Body of pancreas (tissue), 4 donors: ENCODE measurements around the gene HSF2. TPM values are rescaled to one million over a fixed set of nuclear protein-coding genes. Genes with fewer than 3 reads are reported as not detected.

ENCODE experiments used
- ATAC-seq: fragments of 150-250 bp; one replicate; pipeline ENCODE4 v1.9.1; 2016
- DNase-seq, 4 donors: peaks; one replicate each; pipeline ENCODE4 v3.0.0-alpha.2; 2019
- H3K27ac ChIP-seq, 4 donors: fragments of 200-600 bp; sonication (generic); 1 replicate in 3 of 4; 2 replicates in 1 of 4; pipeline versions ENCODE4 v1.5.1 to v1.6.1; 2016 to 2019; ENCODE audit warnings: mild to moderate bottlenecking in 1 of 4, mixed read lengths in 1 of 4, moderate library complexity in 1 of 4
- H3K27me3 ChIP-seq, 2 donors: fragments of 200-600 bp; sonication (generic); one replicate each; pipeline ENCODE4 v1.6.0; 2016; ENCODE audit warnings: mild to moderate bottlenecking in 1 of 2
- H3K36me3 ChIP-seq, 2 donors: fragments of 200-600 bp; sonication (generic); replicated peaks in 1 of 2; 2 replicates each; pipeline ENCODE4 v1.5.1; 2016; ENCODE audit warnings: low read depth in 2 of 2; ENCODE audit not compliant: insufficient read depth in 1 of 2
- H3K4me1 ChIP-seq: fragments of 200-600 bp; sonication (generic); one replicate; pipeline ENCODE4 v1.6.0; 2016
- H3K4me3 ChIP-seq, 2 donors: fragments of 200-600 bp; sonication (generic); 1 replicate in 1 of 2; 2 replicates in 1 of 2; pipeline ENCODE4 v1.5.1; 2016 to 2019
- H3K9me3 ChIP-seq, 3 donors: fragments of 200-600 bp; sonication (generic); 1 replicate in 2 of 3; 2 replicates in 1 of 3; pipeline ENCODE4 v1.5.1; 2016
- CTCF ChIP-seq, 7 experiments: fragments of 450-650 bp in 4 of 7; fragments of 200-600 bp in 3 of 7; sonication (generic) in 3 of 7; IDR thresholded peaks; one replicate each; pipeline ENCODE4 v1.5.1; 2016 to 2019; ENCODE audit warnings: antibody characterized with exemption in 7 of 7
- POLR2A ChIP-seq, 3 donors: fragments of 450-650 bp; IDR thresholded peaks; one replicate each; pipeline ENCODE4 v1.6.1; 2016; ENCODE audit warnings: antibody characterized with exemption in 3 of 3, mild to moderate bottlenecking in 2 of 3
- WGBS, 2 donors: methylation state at CpG; one replicate each; pipeline ENCODE4 v1.1.5; 2017; 5-methylcytosine and 5-hydroxymethylcytosine counted together
- intact Hi-C: fragments of 100-400 bp; cut with DNase I; formaldehyde crosslinking; loops from one replicate; pipeline ENCODE4 v1.15.1; 2023
- total RNA-seq, 2 donors: library from RNA; depleted of rRNA; stranded (reverse); fragments of >200 nt; gene quantifications; one replicate each; pipeline ENCODE4 v1.1.0, GENCODE V29; 2016

Gene HSF2
- total RNA-seq, 2 donors from 2014 or later = 3.3 to 7.8 TPM

- Histone ChIP-seq H3K4me3 (no peak overlapping the region), H3K27me3 (no peaks in the 10 kb centered on the region), H3K36me3 (peaks cover 0 to 6% of the 10 kb centered on the region in 2 donors), H3K27ac (no peak overlapping the region), H3K4me1 (no peaks in the 10 kb centered on the region), H3K9me3 (no peaks in the 10 kb centered on the region)
- ATAC-seq (no peak), DNase-seq (no peak)
- WGBS, 2 donors = 90 to 92% methylated on average over 3 of the region's 3 CpGs
- intact Hi-C loops = no loop called here
- TF ChIP-seq CTCF (IDR thresholded peaks at IDR 0.05) = no peak
- no peak for TF ChIP-seq POLR2A (IDR thresholded peaks at IDR 0.05)
Observed at GRCh38 chr6:122432816-122433215, 33.4 kb downstream of the HSF2 start.

GRCh38 chr6:122438975-122439374, 39.5 kb downstream of the HSF2 start:
- intact Hi-C loops = no loop called here

GRCh38 chr6:122445274-122445673, 45.8 kb downstream of the HSF2 start:
- H3K4me1 ChIP-seq = no peaks in the 10 kb centered on the region
- ATAC-seq (no peak), DNase-seq (no peak)
- H3K27me3 ChIP-seq = no peaks in the 10 kb centered on the region
- TF ChIP-seq POLR2A (IDR thresholded peaks at IDR 0.05) = no peak
- TF ChIP-seq CTCF (IDR thresholded peaks at IDR 0.05) = no peak
- intact Hi-C loops = no loop called here
- H3K27ac ChIP-seq = no peak overlapping the region
- peaks cover 7 to 15% of the 10 kb centered on the region in 2 donors for H3K36me3 ChIP-seq
- H3K4me3 ChIP-seq = no peak overlapping the region
- no peaks in the 10 kb centered on the region for H3K9me3 ChIP-seq
- 92 to 93% methylated on average over 1 of the region's 1 CpG for WGBS, 2 donors

More at GRCh38 chr6:122438975-122439374, 39.5 kb downstream of the HSF2 start:
- no peak for DNase-seq
- Histone ChIP-seq H3K27ac (no peak overlapping the region), H3K36me3 (peaks cover 0 to 9% of the 10 kb centered on the region in 2 donors), H3K9me3 (peaks cover 0 to 6% (median 0%) of the 10 kb centered on the region in 3 donors), H3K27me3 (no peaks in the 10 kb centered on the region), H3K4me3 (no peak overlapping the region), H3K4me1 (no peaks in the 10 kb centered on the region)
- ATAC-seq = no peak
- 82 to 91% methylated on average over 1 of the region's 1 CpG for WGBS, 2 donors
- TF ChIP-seq POLR2A (IDR thresholded peaks at IDR 0.05) (no peak), CTCF (IDR thresholded peaks at IDR 0.05) (no peak)

- no peak overlapping the region for H3K27ac ChIP-seq
- no peaks in the 10 kb centered on the region for H3K27me3 ChIP-seq
- intact Hi-C loops = no loop called here
- DNase-seq = no peak
- TF ChIP-seq POLR2A (IDR thresholded peaks at IDR 0.05) = no peak
- TF ChIP-seq CTCF (IDR thresholded peaks at IDR 0.05) = no peak
- H3K4me1 ChIP-seq = no peaks in the 10 kb centered on the region
- no peaks in the 10 kb centered on the region for H3K9me3 ChIP-seq
- H3K4me3 ChIP-seq = no peak overlapping the region
- H3K36me3 ChIP-seq = peaks cover 7 to 26% of the 10 kb centered on the region in 2 donors
- WGBS, 2 donors = 59 to 76% methylated on average over 1 of the region's 1 CpG
- no peak for ATAC-seq
Observed at GRCh38 chr6:122449069-122449468, 49.6 kb downstream of the HSF2 start.

GRCh38 chr6:122452509-122452908, 53.1 kb downstream of the HSF2 start:
- Histone ChIP-seq H3K4me1 (no peaks in the 10 kb centered on the region), H3K27me3 (no peaks in the 10 kb centered on the region), H3K9me3 (no peaks in the 10 kb centered on the region), H3K27ac (no peak overlapping the region), H3K4me3 (no peak overlapping the region), H3K36me3 (peaks cover 0 to 18% of the 10 kb centered on the region in 2 donors)
- DNase-seq = no peak
- WGBS, 2 donors = 49 to 68% methylated on average over 1 of the region's 1 CpG
- TF ChIP-seq POLR2A (IDR thresholded peaks at IDR 0.05) (no peak), CTCF (IDR thresholded peaks at IDR 0.05) (no peak)
- ATAC-seq = no peak
- intact Hi-C loops = no loop called here
